SK-MEL-5 (cell line): ENCODE results near the gene SMIM35. TPM values are rescaled to one million over a fixed set of nuclear protein-coding genes. Genes with fewer than 3 reads are reported as not detected.

Source experiments
- DNase-seq: peaks from one replicate; pipeline ENCODE4 v3.0.0-alpha.2; 2016; ENCODE audit warnings: low read depth, low spot score
- in situ Hi-C: cut with HindIII; loops from 2 replicates; pipeline ENCODE4 v1.10.0; 2016; ENCODE audit warnings: low sequenced_read_pairs, high pct_unique_total_duplicates, low pct_unique_long_range_greater_than_20kb
- total RNA-seq: library from RNA; depleted of rRNA; stranded (reverse); fragments of >200 nt; shearing (Covaris generic); gene quantifications from 2 replicates; pipeline ENCODE4 v1.2.3, GENCODE V29; 2014; rRNA removed

The SMIM35 gene
- total RNA-seq, 1 experiment from 2014 or later = not detected

DNA sequence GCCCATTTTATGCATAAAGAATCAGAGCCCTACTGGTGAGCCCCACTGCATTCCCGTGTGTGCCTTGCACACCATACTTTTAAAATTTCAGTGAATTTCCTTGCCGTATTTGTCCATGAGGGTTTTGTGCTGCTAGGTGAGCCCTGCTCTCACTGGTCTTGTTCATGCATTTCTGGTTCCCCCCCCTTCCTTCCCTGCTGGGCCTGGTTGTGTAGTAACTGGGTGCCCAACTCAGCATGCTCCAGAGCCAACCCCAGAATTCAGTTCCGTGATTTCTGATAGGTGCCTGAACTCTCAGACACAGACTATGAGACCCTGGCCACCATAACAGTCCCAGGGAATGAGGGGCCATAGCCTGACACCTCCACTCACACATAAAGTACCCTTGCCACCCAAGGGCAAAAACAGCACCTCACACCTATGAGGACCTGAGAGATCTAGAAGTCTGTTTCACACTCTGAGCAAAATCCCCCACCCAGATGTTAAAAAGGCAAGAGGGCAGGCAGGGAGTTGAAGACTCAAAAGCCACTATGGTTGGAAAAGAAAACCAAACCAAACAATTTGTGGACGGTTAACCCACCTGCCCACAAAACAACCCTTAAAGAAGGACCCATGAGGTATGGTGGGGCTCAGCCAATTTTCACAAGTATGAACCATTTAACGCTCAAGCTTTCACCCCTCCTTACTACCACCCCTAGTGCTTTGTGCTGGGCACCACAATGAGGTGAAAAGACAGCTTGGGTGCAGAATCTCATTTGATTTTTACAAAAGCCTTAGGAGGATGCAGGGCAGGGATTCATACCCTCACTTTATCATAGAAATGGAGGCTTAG, 117.4 kb downstream of the SMIM35 start:
- in situ Hi-C loops = no loop called here
- DNase-seq = no peak

GRCh38 chr11:117966908-117967307, 119.9 kb downstream of the SMIM35 start:
- in situ Hi-C loops = no loop called here
- no peak for DNase-seq

DNA sequence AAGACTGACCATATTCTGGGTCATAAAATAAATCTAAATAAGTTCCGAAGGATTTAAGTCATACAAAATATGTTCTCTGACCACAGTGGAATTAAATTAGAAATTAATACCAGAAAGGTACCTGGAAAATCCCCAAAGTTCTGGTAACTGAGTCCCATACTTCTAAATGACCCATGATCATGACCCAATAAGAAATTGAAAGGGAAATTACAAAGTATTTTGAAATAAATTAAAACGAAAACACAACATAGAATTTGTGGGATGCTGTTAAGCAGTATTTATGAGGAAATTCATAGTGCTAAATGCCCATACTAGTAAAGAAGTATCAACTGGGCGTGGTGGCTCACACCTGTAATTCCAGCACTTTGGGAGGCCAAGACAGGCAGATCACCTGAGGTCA, 123.9 kb downstream of the SMIM35 start:
- DNase-seq = no peak
- in situ Hi-C loops = no loop called here

DNA sequence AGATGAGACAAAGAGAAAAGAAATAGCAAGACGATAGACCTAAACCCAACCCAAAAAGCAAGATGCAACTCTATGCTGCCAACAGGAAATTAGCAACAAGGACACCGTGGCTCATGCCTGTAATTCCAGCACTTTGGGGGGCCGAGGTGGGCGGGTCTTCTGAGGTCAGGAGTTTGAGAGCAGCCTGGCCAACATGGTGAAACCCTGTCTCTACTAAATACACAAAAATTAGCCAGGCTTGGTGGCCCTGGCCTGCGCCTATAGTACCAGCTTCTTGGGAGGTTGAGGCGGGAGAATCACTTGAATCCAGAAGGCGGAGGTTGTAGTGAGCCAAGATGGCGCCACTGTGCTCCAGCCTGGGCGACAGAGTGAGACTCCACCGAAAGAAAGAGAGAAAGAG, 124.9 kb downstream of the SMIM35 start:
- in situ Hi-C loops = no loop called here
- no peak for DNase-seq

DNA sequence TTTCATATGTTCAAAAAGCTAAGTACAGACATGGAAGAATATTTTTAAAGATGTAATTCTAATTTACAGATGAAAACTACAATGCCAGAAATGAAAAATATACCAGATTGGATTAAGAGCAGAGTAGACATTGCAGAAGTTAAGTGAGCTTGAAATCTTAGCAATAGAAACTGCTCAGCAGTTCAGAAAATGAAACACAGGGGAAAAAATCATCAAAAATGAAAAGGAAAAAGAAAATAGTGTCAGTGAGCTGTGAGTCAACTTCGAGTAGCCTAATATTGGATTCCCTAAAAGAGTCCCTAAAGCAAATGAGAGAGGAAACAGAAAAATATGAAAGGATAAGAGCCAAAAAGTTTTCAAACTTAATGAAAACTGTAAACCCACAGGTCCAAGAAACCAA, 126.4 kb downstream of the SMIM35 start:
- in situ Hi-C loops = no loop called here
- DNase-seq = no peak

GRCh38 chr11:117959438-117960149, 127.2 kb downstream of the SMIM35 start:
- in situ Hi-C loops = no loop called here
- DNase-seq = no peak

DNA sequence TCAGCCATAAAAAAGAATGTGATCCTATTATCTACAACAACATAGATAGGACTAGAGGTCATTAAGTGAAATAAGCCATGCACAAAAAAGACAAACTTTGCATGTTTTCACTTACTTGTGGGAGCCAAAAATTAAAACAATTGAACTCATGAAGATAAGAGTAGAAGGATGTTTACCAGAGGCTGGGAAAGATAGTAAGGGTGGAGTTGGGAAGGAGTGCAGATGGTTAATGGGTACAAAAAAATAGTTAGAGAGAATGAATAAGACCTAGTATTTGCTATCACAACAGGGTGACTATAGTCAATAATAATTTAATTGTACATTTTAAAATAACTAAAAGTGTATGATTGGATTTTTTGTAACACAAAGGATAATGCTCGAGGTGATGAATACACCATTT, 127.8 kb downstream of the SMIM35 start:
- DNase-seq = no peak
- in situ Hi-C loops = no loop called here

Other genes starting within 250 kb of the SMIM35 start
- 5.4 and 6.4 TPM in 2 replicates for gene FXYD6, start 210.3 kb downstream of the SMIM35 start, total RNA-seq
- gene TMPRSS13, start 157.6 kb downstream of the SMIM35 start, total RNA-seq = 1.1 and 1.4 TPM in 2 replicates
- not detected in 2 replicates for gene IL10RA, start 100.6 kb downstream of the SMIM35 start, total RNA-seq
- gene TMPRSS4, start 9.9 kb downstream of the SMIM35 start, total RNA-seq = not detected in 2 replicates
- not detected in 2 replicates for gene SCN4B, start 65.9 kb upstream of the SMIM35 start, total RNA-seq
- gene SCN2B, start 89.7 kb upstream of the SMIM35 start, total RNA-seq = not detected in 2 replicates
- gene JAML, start 138.0 kb upstream of the SMIM35 start, total RNA-seq = not detected in 2 replicates
- not detected in 2 replicates for gene MPZL3, start 165.4 kb upstream of the SMIM35 start, total RNA-seq
- gene MPZL2, start 177.3 kb upstream of the SMIM35 start, total RNA-seq = 0.53 TPM in 1 of 2 replicates, not detected in the other
- not detected in 2 replicates for gene CD3E, start 217.8 kb upstream of the SMIM35 start, total RNA-seq